Uterus (tissue), 2 donors: ENCODE measurements around the gene HTR3A.

ENCODE experiments used
- POLR2A ChIP-seq, 2 donors: fragments of 450-650 bp; IDR thresholded peaks; one replicate each; pipeline ENCODE4 v1.6.1; 2016; ENCODE audit warnings: antibody characterized with exemption in 2 of 2, mild to moderate bottlenecking in 1 of 2, moderate library complexity in 1 of 2
- TF ChIP-seq, protein P1 (sequence below), 4 experiments: fragments of 200-600 bp in 2 of 4; fragments of 450-650 bp in 2 of 4; sonication (generic) in 2 of 4; IDR thresholded peaks; one replicate each; pipeline ENCODE4 v1.5.1; 2016 to 2019; ENCODE audit warnings: antibody characterized with exemption in 4 of 4, mild to moderate bottlenecking in 2 of 4, moderate library complexity in 1 of 4

DNA sequence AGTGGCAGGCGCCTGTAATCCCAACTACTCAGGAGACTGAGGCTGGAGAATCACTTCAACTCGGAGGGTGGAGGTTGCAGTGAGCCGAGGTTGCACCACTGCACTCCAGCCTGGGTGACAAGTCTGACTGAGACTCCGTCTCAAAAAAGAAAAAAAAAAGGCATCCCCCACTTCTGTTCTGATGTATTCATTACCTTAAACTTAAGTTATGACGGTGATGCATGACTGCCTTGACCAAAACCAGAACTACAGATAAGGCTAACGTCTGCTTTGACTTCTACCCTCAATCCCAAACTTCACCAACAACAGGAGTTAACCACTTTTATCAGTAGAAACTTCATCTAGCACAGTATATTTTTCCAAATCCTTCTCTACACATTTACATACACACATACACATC is 9.9 kb downstream of the HTR3A start:
- no peak for TF ChIP-seq POLR2A (IDR thresholded peaks at IDR 0.05)
- TF ChIP-seq, protein P1, sequence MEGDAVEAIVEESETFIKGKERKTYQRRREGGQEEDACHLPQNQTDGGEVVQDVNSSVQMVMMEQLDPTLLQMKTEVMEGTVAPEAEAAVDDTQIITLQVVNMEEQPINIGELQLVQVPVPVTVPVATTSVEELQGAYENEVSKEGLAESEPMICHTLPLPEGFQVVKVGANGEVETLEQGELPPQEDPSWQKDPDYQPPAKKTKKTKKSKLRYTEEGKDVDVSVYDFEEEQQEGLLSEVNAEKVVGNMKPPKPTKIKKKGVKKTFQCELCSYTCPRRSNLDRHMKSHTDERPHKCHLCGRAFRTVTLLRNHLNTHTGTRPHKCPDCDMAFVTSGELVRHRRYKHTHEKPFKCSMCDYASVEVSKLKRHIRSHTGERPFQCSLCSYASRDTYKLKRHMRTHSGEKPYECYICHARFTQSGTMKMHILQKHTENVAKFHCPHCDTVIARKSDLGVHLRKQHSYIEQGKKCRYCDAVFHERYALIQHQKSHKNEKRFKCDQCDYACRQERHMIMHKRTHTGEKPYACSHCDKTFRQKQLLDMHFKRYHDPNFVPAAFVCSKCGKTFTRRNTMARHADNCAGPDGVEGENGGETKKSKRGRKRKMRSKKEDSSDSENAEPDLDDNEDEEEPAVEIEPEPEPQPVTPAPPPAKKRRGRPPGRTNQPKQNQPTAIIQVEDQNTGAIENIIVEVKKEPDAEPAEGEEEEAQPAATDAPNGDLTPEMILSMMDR (IDR thresholded peaks at IDR 0.05), result no peak
